Peyer's patch (tissue), 4 donors: Measurements from ENCODE around the gene CFHR5.

Experiments
- CTCF ChIP-seq, 6 experiments: fragments of 450-650 bp in 4 of 6; fragments of 200-600 bp in 2 of 6; sonication (generic) in 1 of 6; IDR thresholded peaks; one replicate each; pipeline ENCODE4 v1.5.1; 2017 to 2019; ENCODE audit warnings: antibody characterized with exemption in 6 of 6, mild to moderate bottlenecking in 3 of 6, moderate library complexity in 1 of 6
- POLR2A ChIP-seq, 2 donors: fragments of 450-650 bp; IDR thresholded peaks; one replicate each; pipeline ENCODE4 v1.5.1; 2017; ENCODE audit warnings: antibody characterized with exemption in 2 of 2, mild to moderate bottlenecking in 2 of 2, moderate library complexity in 2 of 2

- TF ChIP-seq CTCF (IDR thresholded peaks at IDR 0.05), result no peak
- TF ChIP-seq POLR2A (IDR thresholded peaks at IDR 0.05), result no peak
Observed at GRCh38 chr1:196955926-196956325, 21.4 kb upstream of the CFHR5 start.
